HG03025 (cell line): ENCODE data around the gene CCDC154.
"Not testable (repeated sequence)": the region's sequence is repeated elsewhere in the genome, so short reads cannot be mapped to it uniquely, and the experiment has no call there.

Experiments
- ATAC-seq: cut with Tn5 transposase; IDR thresholded peaks from one replicate; pipeline ENCODE4 v1.9.1; 2021; ENCODE audit warnings: mild to moderate bottlenecking, moderate library complexity; ENCODE audit not compliant: unreplicated experiment, low FRiP score

CCDC154 gene

DNA sequence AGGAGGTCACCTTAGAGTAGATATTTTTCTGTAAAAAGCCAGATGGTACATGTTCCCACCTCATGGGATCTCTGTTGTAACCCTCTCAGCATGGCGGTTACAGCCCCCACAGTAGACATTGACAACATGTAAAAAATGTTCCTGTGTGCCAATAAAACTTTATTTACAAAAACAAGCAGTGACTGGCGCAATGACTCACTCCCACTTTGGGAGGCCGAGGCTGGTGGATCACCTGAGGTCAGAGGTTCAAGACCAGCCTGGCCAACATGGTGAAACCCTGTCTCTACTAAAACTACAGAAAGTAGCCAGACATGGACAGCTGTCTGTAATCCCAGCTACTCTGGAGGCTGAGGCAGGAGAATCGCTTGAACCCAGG lies 4.7 kb downstream of the CCDC154 start:
- ATAC-seq, result not testable (repeated sequence)

DNA sequence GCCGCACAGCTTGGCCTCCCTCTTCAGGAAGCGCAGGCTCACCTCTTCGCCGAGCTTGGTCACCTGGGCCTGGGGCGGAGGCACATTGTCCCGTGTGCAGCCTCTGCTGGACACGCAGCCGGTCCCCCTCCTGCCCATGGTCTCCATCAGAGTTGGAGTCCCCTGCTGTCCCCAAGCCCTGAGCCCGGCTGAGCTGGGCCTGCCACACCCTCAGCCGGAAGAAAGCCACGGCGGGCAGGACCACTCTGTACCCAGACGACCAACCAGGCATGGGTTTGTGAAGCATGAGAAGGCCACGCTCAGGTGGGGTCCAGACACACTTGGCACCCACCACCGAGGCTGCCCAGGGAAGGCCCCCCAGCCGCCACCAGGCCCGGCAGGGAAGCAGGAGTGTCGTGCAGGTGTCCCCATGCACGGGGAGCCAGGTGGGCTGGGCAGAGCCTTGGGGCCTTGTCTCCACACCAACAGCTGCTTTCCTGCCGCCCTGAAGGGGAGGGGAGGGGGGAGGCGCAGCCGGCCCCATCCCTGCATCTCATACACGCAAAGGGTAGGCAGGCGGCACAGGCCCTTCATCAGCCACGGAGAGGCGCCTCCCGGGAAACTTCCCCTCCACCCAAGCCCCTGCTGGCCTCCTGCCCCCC lies 5.2 kb downstream of the CCDC154 start:
- ATAC-seq, result no peak

GRCh38 chr16:1438229-1439057 lies 5.9 kb downstream of the CCDC154 start:
- ATAC-seq, result no peak

DNA sequence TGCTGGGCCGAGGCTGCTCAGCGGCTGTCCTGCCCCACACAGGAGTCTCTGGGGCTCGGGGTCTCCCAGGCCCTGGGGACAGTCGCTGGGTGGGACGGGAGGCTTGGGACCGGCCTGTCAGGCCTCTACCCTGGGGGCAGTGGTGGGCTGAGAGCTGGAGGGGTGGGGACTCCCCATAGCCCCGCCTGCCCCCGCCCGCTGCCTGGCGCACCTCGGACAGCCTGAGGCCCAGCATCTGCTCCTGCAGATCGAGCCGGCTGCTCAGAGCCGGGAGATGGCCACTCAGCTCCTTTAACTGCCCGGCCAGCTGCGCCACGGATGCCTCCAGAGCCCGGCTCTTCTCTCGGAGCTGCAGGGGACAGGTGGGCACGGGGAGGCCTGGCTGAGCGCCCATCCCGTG lies 6.8 kb downstream of the CCDC154 start:
- ATAC-seq, result no peak

- ATAC-seq, result no peak
Measured at GRCh38 chr16:1436731-1437355, 7.5 kb downstream of the CCDC154 start.

- ATAC-seq, result no peak
Measured at GRCh38 chr16:1435921-1436697, 8.2 kb downstream of the CCDC154 start.

GRCh38 chr16:1434644-1435592 lies 9.4 kb downstream of the CCDC154 start:
- no peak for ATAC-seq

- ATAC-seq, result no peak
Measured at GRCh38 chr16:1433756-1434155, 10.6 kb downstream of the CCDC154 start.

DNA sequence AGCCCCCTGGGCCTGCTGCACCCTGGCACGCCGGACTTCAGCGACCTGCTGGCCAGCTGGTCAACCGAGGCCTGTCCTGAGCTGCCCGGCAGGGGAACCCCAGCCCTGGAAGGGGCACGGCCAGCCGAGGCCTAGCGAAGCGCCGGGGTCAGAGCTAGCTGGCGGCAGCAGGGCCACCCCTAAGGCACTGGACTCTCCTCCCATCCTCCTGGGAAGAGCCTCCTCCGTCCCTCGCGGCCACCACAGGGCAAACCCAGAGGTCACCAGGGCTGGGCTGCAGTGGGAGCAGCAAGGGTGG lies 11.1 kb downstream of the CCDC154 start:
- no peak for ATAC-seq

- no peak for ATAC-seq
Measured at GRCh38 chr16:1432388-1433262, 11.7 kb downstream of the CCDC154 start.

- ATAC-seq, result no peak
Measured at GRCh38 chr16:1431497-1432270, 12.7 kb downstream of the CCDC154 start.

DNA sequence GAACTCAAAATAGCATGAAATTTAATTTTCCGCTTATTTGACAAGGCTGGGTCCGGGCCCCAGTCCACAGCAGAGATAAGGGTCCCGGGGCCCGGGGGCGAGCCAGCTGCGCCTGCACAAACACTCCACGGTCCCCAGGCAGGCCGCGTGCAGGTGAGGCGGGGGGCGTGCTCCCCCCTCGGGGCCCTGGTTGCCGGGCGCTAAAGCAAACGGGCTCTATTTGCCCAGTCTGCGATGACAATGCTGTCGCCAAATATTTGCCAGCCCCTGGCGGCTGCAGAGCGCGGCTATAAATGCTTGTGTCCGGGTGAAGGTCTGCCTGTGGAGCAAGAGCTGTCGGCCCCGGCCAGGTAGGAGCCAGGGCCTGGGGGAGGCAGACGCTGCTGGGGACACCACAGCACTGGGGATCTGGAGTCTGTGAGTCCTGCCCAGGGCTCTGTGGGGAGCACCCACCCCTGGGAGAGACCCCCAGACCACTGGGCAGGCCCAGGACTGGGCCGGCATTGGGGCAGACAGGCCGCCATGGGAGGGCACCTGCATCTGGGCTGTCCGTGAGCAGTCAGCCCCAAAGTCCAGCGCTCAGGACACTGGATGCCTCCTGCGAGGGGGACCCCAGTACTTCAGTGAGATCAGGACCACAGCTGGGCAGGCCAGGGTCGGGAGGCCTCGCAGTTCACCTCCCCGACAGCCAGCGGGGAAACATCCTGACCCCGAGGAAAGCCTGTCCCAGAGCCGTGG lies 13.4 kb downstream of the CCDC154 start, which contains the start of gene PERCC1:
TSS of gene PERCC1 (plus strand) at position 320 of the 738 bp plus-strand sequence. CDS start 1,516 bp downstream, outside the sequence.
- no peak for ATAC-seq

DNA sequence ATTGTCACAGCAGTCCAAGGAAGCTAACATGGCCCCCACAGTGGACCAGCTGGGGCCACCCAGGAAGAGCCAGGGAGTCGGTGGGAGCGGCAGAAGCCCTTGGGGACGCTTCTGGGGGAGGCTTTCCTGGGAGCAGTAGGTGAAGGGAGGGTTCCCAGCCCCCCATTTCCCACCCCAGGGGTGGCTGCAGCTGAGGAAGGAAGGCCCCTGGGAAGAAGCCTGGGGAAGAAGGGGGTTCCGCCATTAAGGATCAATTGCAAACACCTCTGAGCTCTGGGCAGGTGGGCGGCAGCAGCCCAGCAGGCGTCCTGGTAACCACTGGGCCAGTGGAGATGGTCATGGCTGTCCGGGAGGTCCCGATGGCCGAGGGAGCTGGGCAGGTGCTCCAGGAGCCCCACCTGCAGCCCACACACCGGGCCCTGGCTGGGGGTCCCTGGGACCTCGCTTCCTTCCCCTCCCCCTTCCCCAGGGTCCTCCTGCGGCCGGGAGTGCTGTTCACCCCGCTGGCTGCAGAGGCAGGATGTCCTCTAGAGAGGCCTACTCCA lies 14.1 kb downstream of the CCDC154 start:
- ATAC-seq, result no peak

DNA sequence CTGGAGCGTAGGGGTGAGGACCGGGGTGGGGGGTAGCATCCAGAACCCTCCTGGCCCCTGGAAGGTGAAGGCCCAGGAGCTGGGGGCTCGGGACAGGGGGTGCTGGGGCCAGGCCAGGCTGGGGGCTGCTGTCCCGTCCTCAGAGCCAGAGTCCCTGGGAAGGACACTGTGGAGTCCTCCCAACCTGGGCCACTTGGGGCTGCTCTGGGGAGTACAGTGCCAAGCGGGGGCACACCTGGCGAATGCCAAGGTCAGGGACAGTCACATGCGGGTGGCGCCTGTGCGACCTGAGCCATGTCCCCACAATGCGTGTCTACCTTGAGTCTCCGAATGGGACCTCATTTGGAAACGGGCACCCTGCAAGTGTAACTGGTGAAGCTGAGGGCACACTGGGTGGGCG lies 14.7 kb downstream of the CCDC154 start:
- ATAC-seq, result no peak

DNA sequence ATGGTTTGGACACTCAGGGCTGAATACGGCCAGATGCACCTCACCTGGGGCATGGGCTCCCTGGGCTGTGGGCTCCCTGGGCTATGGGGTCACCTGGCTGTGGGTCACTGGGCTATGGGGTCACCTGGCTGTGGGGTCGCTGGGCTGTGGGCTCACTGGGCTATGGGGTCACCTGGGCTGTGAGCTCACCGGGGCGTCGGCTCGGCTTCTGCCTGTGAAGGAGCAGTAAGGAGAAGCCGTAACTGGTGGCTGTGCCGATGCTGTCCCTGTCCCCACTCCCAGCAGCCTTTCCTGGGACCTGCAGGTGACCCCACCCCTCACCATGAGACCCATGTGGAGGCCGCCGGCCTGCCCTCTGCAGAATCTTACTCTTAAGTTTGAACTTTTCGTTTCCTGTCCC lies 15.3 kb downstream of the CCDC154 start:
- ATAC-seq, result no peak

GRCh38 chr16:1428511-1428910 lies 15.8 kb downstream of the CCDC154 start:
- ATAC-seq, result no peak
